ENCODE results near the gene TMEM232. TPM values are rescaled to one million over a fixed set of nuclear protein-coding genes. Genes with fewer than 3 reads are reported as not detected.
"Not testable (repeated sequence)": the region's sequence is repeated elsewhere in the genome, so short reads cannot be mapped to it uniquely, and the experiment has no call there.

The TMEM232 gene
- total and polyA plus RNA-seq, 2 donors, result 1.5 to 7.0 TPM

GRCh38 chr5:110687485-110687884 is 39.0 kb downstream of the TMEM232 start:
- WGBS, result 83% methylated on average over 1 of the region's 1 CpG
- Histone ChIP-seq H3K36me3 (ENCODE audit: insufficient read depth) (no peaks in the 10 kb centered on the region), H3K27ac (ENCODE audit: low read depth) (no peak overlapping the region), H3K4me1 (ENCODE audit: insufficient read depth) (no peaks in the 10 kb centered on the region), H3K4me3 (ENCODE audit: low read depth, low read length) (no peak overlapping the region)
- no peak for DNase-seq (ENCODE audit: extremely low spot score)

- H3K4me3 ChIP-seq (ENCODE audit: low read depth, low read length), result no peak overlapping the region
- WGBS, result 96% methylated on average over 2 of the region's 2 CpGs
- H3K27ac ChIP-seq (ENCODE audit: low read depth), result no peak overlapping the region
- H3K4me1 ChIP-seq (ENCODE audit: insufficient read depth), result no peaks in the 10 kb centered on the region
- no peak for DNase-seq (ENCODE audit: extremely low spot score)
- no peaks in the 10 kb centered on the region for H3K36me3 ChIP-seq (ENCODE audit: insufficient read depth)
These were observed 40.2 kb downstream of the TMEM232 start for GRCh38 chr5:110686270-110686669.

GRCh38 chr5:110681953-110682352 is 44.5 kb downstream of the TMEM232 start:
- DNase-seq (ENCODE audit: extremely low spot score), result no peak
- Histone ChIP-seq H3K27ac (ENCODE audit: low read depth) (no peak overlapping the region), H3K4me1 (ENCODE audit: insufficient read depth) (no peaks in the 10 kb centered on the region), H3K4me3 (ENCODE audit: low read depth, low read length) (no peak overlapping the region), H3K36me3 (ENCODE audit: insufficient read depth) (no peaks in the 10 kb centered on the region)

- Histone ChIP-seq H3K4me3 (ENCODE audit: low read depth, low read length) (no peak overlapping the region), H3K27ac (ENCODE audit: low read depth) (no peak overlapping the region), H3K4me1 (ENCODE audit: insufficient read depth) (no peaks in the 10 kb centered on the region), H3K36me3 (ENCODE audit: insufficient read depth) (no peaks in the 10 kb centered on the region)
- no peak for DNase-seq (ENCODE audit: extremely low spot score)
- 29% methylated on average over 3 of the region's 3 CpGs for WGBS
These were observed 45.4 kb downstream of the TMEM232 start for GRCh38 chr5:110681109-110681508.

GRCh38 chr5:110676554-110676953 is 49.9 kb downstream of the TMEM232 start:
- not testable (repeated sequence) for H3K27ac ChIP-seq (ENCODE audit: low read depth); DNase-seq (ENCODE audit: extremely low spot score); H3K4me3 ChIP-seq (ENCODE audit: low read depth, low read length); H3K36me3 ChIP-seq (ENCODE audit: insufficient read depth); H3K4me1 ChIP-seq (ENCODE audit: insufficient read depth)
- WGBS, result 89% methylated on average over 9 of the region's 9 CpGs

GRCh38 chr5:110665184-110665726 is 61.2 kb downstream of the TMEM232 start:
- H3K4me1 ChIP-seq (ENCODE audit: insufficient read depth), result no peaks in the 10 kb centered on the region
- H3K4me3 ChIP-seq (ENCODE audit: low read depth, low read length), result no peak overlapping the region
- WGBS, result 60% methylated on average over 6 of the region's 6 CpGs
- H3K27ac ChIP-seq (ENCODE audit: low read depth), result no peak overlapping the region
- DNase-seq (ENCODE audit: extremely low spot score), result no peak
- no peaks in the 10 kb centered on the region for H3K36me3 ChIP-seq (ENCODE audit: insufficient read depth)

GRCh38 chr5:110663525-110663924 is 62.9 kb downstream of the TMEM232 start:
- H3K27ac ChIP-seq (ENCODE audit: low read depth), result no peak overlapping the region
- no peaks in the 10 kb centered on the region for H3K36me3 ChIP-seq (ENCODE audit: insufficient read depth)
- H3K4me1 ChIP-seq (ENCODE audit: insufficient read depth), result no peaks in the 10 kb centered on the region
- H3K4me3 ChIP-seq (ENCODE audit: low read depth, low read length), result no peak overlapping the region
- no peak for DNase-seq (ENCODE audit: extremely low spot score)
- WGBS, result 92% methylated on average over 1 of the region's 1 CpG

GRCh38 chr5:110658006-110658405 is 68.5 kb downstream of the TMEM232 start:
- H3K4me1 ChIP-seq (ENCODE audit: insufficient read depth), result no peaks in the 10 kb centered on the region
- no peaks in the 10 kb centered on the region for H3K36me3 ChIP-seq (ENCODE audit: insufficient read depth)
- 64% methylated on average over 5 of the region's 5 CpGs for WGBS
- no peak overlapping the region for H3K27ac ChIP-seq (ENCODE audit: low read depth)
- no peak for DNase-seq (ENCODE audit: extremely low spot score)
- no peak overlapping the region for H3K4me3 ChIP-seq (ENCODE audit: low read depth, low read length)

- Histone ChIP-seq H3K27ac (ENCODE audit: low read depth) (no peak overlapping the region), H3K4me3 (ENCODE audit: low read depth, low read length) (no peak overlapping the region), H3K4me1 (ENCODE audit: insufficient read depth) (no peaks in the 10 kb centered on the region), H3K36me3 (ENCODE audit: insufficient read depth) (no peaks in the 10 kb centered on the region)
- WGBS, result 76% methylated on average over 3 of the region's 3 CpGs
- DNase-seq (ENCODE audit: extremely low spot score), result no peak
These were observed 73.1 kb downstream of the TMEM232 start for GRCh38 chr5:110653231-110653970.

- DNase-seq (ENCODE audit: extremely low spot score), result no peak
- H3K27ac ChIP-seq (ENCODE audit: low read depth), result no peak overlapping the region
- 63% methylated on average over 3 of the region's 3 CpGs for WGBS
- no peaks in the 10 kb centered on the region for H3K36me3 ChIP-seq (ENCODE audit: insufficient read depth)
- H3K4me1 ChIP-seq (ENCODE audit: insufficient read depth), result no peaks in the 10 kb centered on the region
- H3K4me3 ChIP-seq (ENCODE audit: low read depth, low read length), result no peak overlapping the region
These were observed 75.0 kb downstream of the TMEM232 start for GRCh38 chr5:110651507-110651906.

GRCh38 chr5:110644357-110644756 is 82.1 kb downstream of the TMEM232 start:
- Histone ChIP-seq H3K4me3 (ENCODE audit: low read depth, low read length) (no peak overlapping the region), H3K27ac (ENCODE audit: low read depth) (no peak overlapping the region), H3K36me3 (ENCODE audit: insufficient read depth) (no peaks in the 10 kb centered on the region), H3K4me1 (ENCODE audit: insufficient read depth) (no peaks in the 10 kb centered on the region)
- no peak for DNase-seq (ENCODE audit: extremely low spot score)
- 50% methylated on average over 1 of the region's 1 CpG for whole genome bisulfite sequencing

- no peaks in the 10 kb centered on the region for H3K4me1 ChIP-seq (ENCODE audit: insufficient read depth)
- DNase-seq (ENCODE audit: extremely low spot score), result no peak
- H3K27ac ChIP-seq (ENCODE audit: low read depth), result no peak overlapping the region
- no peaks in the 10 kb centered on the region for H3K36me3 ChIP-seq (ENCODE audit: insufficient read depth)
- no peak overlapping the region for H3K4me3 ChIP-seq (ENCODE audit: low read depth, low read length)
- WGBS, result 91% methylated on average over 3 of the region's 3 CpGs
These were observed 87.2 kb downstream of the TMEM232 start for GRCh38 chr5:110638970-110639902.

GRCh38 chr5:110634475-110634874 is 92.0 kb downstream of the TMEM232 start:
- no peaks in the 10 kb centered on the region for H3K36me3 ChIP-seq (ENCODE audit: insufficient read depth)
- no peaks in the 10 kb centered on the region for H3K4me1 ChIP-seq (ENCODE audit: insufficient read depth)
- H3K4me3 ChIP-seq (ENCODE audit: low read depth, low read length), result no peak overlapping the region
- H3K27ac ChIP-seq (ENCODE audit: low read depth), result no peak overlapping the region
- DNase-seq (ENCODE audit: extremely low spot score), result no peak

GRCh38 chr5:110631236-110631635 is 95.2 kb downstream of the TMEM232 start:
- H3K36me3 ChIP-seq (ENCODE audit: insufficient read depth), result no peaks in the 10 kb centered on the region
- H3K27ac ChIP-seq (ENCODE audit: low read depth), result no peak overlapping the region
- 93% methylated on average over 1 of the region's 1 CpG for WGBS
- H3K4me3 ChIP-seq (ENCODE audit: low read depth, low read length), result no peak overlapping the region
- no peak for DNase-seq (ENCODE audit: extremely low spot score)
- H3K4me1 ChIP-seq (ENCODE audit: insufficient read depth), result no peaks in the 10 kb centered on the region
